PC-3 (cell line): ENCODE data around the gene PXN.

ENCODE experiments used
- EZH2phosphoT487 ChIP-seq: fragments of 300-600 bp; sonication (generic); IDR thresholded peaks from 2 replicates; pipeline ENCODE4 v1.6.1; 2018; ENCODE audit warnings: mild to moderate bottlenecking, antibody characterized with exemption, low read length, borderline replicate concordance
- TF ChIP-seq, protein P1 (sequence below): fragments of 300-600 bp; sonication (generic); conservative IDR thresholded peaks from 2 replicates; pipeline ENCODE4 v1.5.1; 2017; ENCODE audit warnings: antibody characterized with exemption, low read depth, mild to moderate bottlenecking, low read length

DNA sequence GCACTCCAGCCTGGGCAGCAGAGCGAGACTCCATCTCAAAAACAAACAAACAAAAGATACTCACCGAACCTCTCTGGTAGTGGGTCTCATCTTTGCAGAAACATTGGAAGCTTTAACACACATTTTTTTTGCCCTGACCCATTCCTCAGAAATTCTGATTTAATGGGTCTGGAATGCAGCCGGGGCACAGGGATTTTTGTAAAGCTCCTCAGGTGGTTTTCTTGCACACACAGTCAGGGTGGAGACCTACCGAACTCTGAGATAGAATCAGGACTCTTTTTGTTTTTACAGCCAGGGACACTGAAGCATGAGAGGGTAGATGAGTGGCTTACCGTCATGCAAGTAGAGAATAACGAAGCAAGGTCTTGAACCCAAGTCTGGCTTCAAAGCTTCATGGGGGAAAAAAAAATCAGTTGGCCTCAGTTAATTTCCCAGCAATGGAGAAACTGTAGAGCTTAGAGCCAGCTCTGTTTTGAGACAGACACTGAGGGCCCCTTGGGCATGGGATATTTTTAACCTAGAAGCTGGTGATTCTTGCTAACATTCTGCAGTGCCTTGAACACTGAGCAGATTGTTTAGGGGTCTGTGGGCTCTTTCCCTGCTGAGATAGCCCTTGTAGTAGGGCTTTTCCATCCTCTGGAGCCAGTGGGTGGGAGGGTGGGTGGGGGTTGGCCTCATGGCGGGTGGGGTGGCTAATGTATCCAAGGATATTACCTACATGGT, 21.4 kb upstream of the PXN start:
- no peak for TF ChIP-seq EZH2phosphoT487
- TF ChIP-seq, protein P1, sequence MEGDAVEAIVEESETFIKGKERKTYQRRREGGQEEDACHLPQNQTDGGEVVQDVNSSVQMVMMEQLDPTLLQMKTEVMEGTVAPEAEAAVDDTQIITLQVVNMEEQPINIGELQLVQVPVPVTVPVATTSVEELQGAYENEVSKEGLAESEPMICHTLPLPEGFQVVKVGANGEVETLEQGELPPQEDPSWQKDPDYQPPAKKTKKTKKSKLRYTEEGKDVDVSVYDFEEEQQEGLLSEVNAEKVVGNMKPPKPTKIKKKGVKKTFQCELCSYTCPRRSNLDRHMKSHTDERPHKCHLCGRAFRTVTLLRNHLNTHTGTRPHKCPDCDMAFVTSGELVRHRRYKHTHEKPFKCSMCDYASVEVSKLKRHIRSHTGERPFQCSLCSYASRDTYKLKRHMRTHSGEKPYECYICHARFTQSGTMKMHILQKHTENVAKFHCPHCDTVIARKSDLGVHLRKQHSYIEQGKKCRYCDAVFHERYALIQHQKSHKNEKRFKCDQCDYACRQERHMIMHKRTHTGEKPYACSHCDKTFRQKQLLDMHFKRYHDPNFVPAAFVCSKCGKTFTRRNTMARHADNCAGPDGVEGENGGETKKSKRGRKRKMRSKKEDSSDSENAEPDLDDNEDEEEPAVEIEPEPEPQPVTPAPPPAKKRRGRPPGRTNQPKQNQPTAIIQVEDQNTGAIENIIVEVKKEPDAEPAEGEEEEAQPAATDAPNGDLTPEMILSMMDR = no peak
